ENCODE data around the gene EHD4.
A peak's percentile ranks its signal among the peaks of the same experiment; 100 is the strongest.

The EHD4 gene

DNA sequence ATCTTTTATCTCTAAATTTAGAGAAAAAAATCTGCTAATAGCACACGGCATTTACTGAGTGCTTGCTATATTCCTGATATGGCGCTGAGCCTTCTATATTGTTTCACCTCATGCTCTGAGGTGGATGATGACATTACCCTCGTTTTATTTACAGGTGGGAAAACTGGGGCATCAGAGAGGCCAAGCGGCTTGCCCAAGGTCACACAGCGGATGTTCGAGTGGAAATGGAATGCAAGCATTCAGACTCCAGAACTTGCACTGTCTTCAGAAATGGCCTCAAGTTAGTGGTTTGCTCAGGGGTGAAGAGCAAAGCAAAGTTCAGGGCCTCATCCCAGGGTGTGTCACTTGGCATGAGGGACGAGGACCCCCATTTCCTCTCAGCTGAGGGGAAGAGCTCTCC lies 17.3 kb downstream of the EHD4 start:
- no peak overlapping the region for H2BK5ac ChIP-seq (ENCODE audit: low read length)
- no peak overlapping the region for H4K5ac ChIP-seq (ENCODE audit: low read length)
- no peak overlapping the region for H3K9ac ChIP-seq (ENCODE audit: low read length)
- no peak overlapping the region for H3K4ac ChIP-seq (ENCODE audit: low read depth, low read length)
- H2AK5ac ChIP-seq (ENCODE audit: low read length) = no peak overlapping the region
- no peak overlapping the region for H3K56ac ChIP-seq (ENCODE audit: low read length)
- H3K4me2 ChIP-seq (ENCODE audit: low read length) = no peak overlapping the region
- H4K8ac ChIP-seq (ENCODE audit: low read depth, low read length) = no peak overlapping the region
- H3K27me3 ChIP-seq (ENCODE audit: insufficient read depth, low read length, poor library complexity) = no peaks in the 10 kb centered on the region
- H3K27ac ChIP-seq (ENCODE audit: low read depth, low read length) = no peak overlapping the region
- H3K18ac ChIP-seq (ENCODE audit: low read length) = no peak overlapping the region
- peaks cover 13% of the 10 kb centered on the region for H3K79me2 ChIP-seq (ENCODE audit: control insufficient read depth, insufficient read depth, low read length)
- H3K36me3 ChIP-seq (ENCODE audit: control insufficient read depth, insufficient read depth, low read length) = peaks cover 7% of the 10 kb centered on the region
- H3K4me3 ChIP-seq (ENCODE audit: low read length) = no peak overlapping the region
- H3K23ac ChIP-seq (ENCODE audit: low read length) = no peak overlapping the region
- H2BK120ac ChIP-seq (ENCODE audit: low read depth, low read length) = no peak overlapping the region
- H2BK15ac ChIP-seq (replicated peaks; ENCODE audit: low read depth) = no peak overlapping the region
- peaks cover 17% of the 10 kb centered on the region for H3K79me1 ChIP-seq (ENCODE audit: low read length)
- no peak for DNase-seq
- H3K4me1 ChIP-seq (ENCODE audit: control insufficient read depth, low read depth, low read length) = peaks cover 3% of the 10 kb centered on the region
- WGBS (ENCODE audit: extremely low coverage, insufficient coverage, low lambda C conversion rate) = no CpG with 5 or more reads among the region's 7 CpGs

DNA sequence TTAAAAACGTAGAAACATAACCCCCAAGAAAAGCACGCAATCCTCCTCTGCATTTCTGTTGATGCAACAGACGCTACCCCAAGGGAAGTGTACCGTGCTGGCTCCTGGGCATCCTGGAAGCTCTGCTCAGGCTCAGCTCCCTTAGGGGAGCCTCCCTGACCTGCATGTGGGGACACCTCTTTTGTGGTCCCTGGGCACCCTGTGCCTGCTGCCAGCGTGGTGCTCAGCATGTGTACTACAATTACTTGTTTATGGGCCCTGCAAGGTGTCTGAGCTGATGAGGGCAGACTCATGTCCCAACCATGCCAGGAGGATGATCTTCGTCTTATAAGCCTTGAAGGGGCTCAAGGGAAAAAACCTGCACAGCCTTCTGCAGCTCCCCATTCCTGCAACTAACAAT lies 18.3 kb downstream of the EHD4 start:
- Histone ChIP-seq H3K79me1 (ENCODE audit: low read length) (peaks cover 17% of the 10 kb centered on the region), H3K4me1 (ENCODE audit: control insufficient read depth, low read depth, low read length) (peaks cover 4% of the 10 kb centered on the region), H3K27me3 (ENCODE audit: insufficient read depth, low read length, poor library complexity) (no peaks in the 10 kb centered on the region), H3K23ac (ENCODE audit: low read length) (no peak overlapping the region), H3K9ac (ENCODE audit: low read length) (no peak overlapping the region), H3K4me3 (ENCODE audit: low read length) (no peak overlapping the region), H3K4ac (ENCODE audit: low read depth, low read length) (no peak overlapping the region), H2BK120ac (ENCODE audit: low read depth, low read length) (no peak overlapping the region), H2AK5ac (ENCODE audit: low read length) (no peak overlapping the region), H3K56ac (ENCODE audit: low read length) (no peak overlapping the region), H2BK15ac (replicated peaks; ENCODE audit: low read depth) (no peak overlapping the region), H2BK5ac (ENCODE audit: low read length) (no peak overlapping the region), H3K79me2 (ENCODE audit: control insufficient read depth, insufficient read depth, low read length) (peaks cover 13% of the 10 kb centered on the region), H4K5ac (ENCODE audit: low read length) (no peak overlapping the region), H3K18ac (ENCODE audit: low read length) (no peak overlapping the region), H3K4me2 (ENCODE audit: low read length) (no peak overlapping the region), H3K36me3 (ENCODE audit: control insufficient read depth, insufficient read depth, low read length) (peaks cover 7% of the 10 kb centered on the region), H3K27ac (ENCODE audit: low read depth, low read length) (no peak overlapping the region), H4K8ac (ENCODE audit: low read depth, low read length) (no peak overlapping the region)
- DNase-seq = no peak
- no CpG with 5 or more reads among the region's 6 CpGs for WGBS (ENCODE audit: extremely low coverage, insufficient coverage, low lambda C conversion rate)

DNA sequence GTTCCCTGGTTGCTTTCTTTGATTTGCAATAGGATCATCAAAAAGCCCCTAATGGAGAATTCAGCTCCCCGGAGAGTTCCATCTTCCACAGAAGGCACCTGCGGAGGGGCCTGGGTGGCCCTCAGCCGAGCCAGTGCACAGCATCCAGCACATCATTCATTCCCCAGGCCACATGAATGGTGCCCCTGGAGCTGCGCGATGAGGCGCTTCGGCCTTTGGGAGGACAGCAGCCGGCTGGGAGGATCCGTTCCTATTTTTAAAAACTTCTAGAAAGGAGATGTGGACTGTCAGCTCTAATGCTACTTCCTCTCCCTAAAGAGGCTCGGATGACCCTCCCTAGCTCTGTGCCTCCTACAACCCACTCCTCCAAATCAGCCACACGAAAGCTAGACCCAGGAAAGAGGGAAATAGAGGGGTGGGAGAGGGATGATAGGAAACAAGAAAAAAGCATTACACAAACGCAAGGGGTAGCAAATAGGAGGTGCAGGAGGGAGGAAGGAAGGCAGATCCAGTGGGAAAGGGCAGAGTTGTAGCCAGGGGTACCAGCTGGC lies 20.3 kb downstream of the EHD4 start:
- peaks cover 11% of the 10 kb centered on the region for H3K79me1 ChIP-seq (ENCODE audit: low read length)
- no peak overlapping the region for H3K4me2 ChIP-seq (ENCODE audit: low read length)
- no peak overlapping the region for H3K4ac ChIP-seq (ENCODE audit: low read depth, low read length)
- H3K4me3 ChIP-seq (ENCODE audit: low read length) = no peak overlapping the region
- no CpG with 5 or more reads among the region's 12 CpGs for WGBS (ENCODE audit: extremely low coverage, insufficient coverage, low lambda C conversion rate)
- H3K56ac ChIP-seq (ENCODE audit: low read length) = no peak overlapping the region
- H3K18ac ChIP-seq (ENCODE audit: low read length) = no peak overlapping the region
- no peak overlapping the region for H2BK5ac ChIP-seq (ENCODE audit: low read length)
- no peak for DNase-seq
- H3K27ac ChIP-seq (ENCODE audit: low read depth, low read length) = no peak overlapping the region
- no peaks in the 10 kb centered on the region for H3K27me3 ChIP-seq (ENCODE audit: insufficient read depth, low read length, poor library complexity)
- H3K79me2 ChIP-seq (ENCODE audit: control insufficient read depth, insufficient read depth, low read length) = peaks cover 6% of the 10 kb centered on the region
- H3K36me3 ChIP-seq (ENCODE audit: control insufficient read depth, insufficient read depth, low read length) = peaks cover 7% of the 10 kb centered on the region
- no peak overlapping the region for H2BK15ac ChIP-seq (replicated peaks; ENCODE audit: low read depth)
- H4K8ac ChIP-seq (ENCODE audit: low read depth, low read length) = no peak overlapping the region
- peaks cover 2% of the 10 kb centered on the region for H3K4me1 ChIP-seq (ENCODE audit: control insufficient read depth, low read depth, low read length)
- no peak overlapping the region for H3K23ac ChIP-seq (ENCODE audit: low read length)
- no peak overlapping the region for H2AK5ac ChIP-seq (ENCODE audit: low read length)
- no peak overlapping the region for H3K9ac ChIP-seq (ENCODE audit: low read length)
- H4K5ac ChIP-seq (ENCODE audit: low read length) = no peak overlapping the region
- no peak overlapping the region for H2BK120ac ChIP-seq (ENCODE audit: low read depth, low read length)

DNA sequence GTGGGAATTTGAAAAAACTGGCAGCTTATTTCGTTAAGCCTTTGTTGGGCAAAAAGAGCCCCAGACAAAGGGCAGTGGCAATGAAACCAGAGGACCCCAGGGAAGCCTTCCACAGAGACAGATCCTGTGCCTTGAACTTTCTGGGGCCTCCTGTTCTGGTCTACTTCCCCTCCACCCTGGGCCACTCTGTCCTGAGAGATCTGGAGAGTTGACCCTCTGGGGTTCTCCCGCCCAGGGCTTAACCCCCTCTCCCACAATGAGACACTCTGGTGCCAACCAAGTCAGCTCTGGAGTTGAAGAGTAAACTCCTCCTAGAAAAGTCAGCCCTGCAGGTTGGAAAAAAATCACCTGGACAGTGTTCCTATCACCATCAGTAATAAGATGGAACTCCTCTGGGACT lies 20.8 kb downstream of the EHD4 start:
- no peak overlapping the region for H2BK120ac ChIP-seq (ENCODE audit: low read depth, low read length)
- peaks cover 13% of the 10 kb centered on the region for H3K79me1 ChIP-seq (ENCODE audit: low read length)
- H3K4me2 ChIP-seq (ENCODE audit: low read length) = no peak overlapping the region

DNA sequence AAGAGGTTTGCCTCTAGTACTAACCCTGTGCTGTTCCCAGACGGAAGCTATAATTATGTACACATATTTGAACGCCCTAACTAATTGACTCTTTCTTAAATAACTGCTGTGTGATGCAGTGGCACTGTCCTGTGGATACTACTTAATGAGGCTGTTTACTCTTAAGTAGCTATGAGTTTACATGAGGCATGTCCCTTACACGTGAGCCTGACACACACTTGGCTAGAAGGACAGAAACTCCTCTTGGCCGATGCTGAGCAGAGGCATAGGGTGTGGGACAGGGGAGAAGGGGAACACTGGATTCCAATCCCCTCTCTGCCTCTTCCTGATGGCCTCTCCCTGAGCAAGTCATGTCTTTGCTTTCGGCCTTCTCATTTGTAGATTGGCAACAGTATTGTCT lies 21.9 kb downstream of the EHD4 start:
- H3K79me2 ChIP-seq (ENCODE audit: control insufficient read depth, insufficient read depth, low read length) = peaks cover 5% of the 10 kb centered on the region
- no peak overlapping the region for H2BK15ac ChIP-seq (replicated peaks; ENCODE audit: low read depth)
- peaks cover 7% of the 10 kb centered on the region for H3K36me3 ChIP-seq (ENCODE audit: control insufficient read depth, insufficient read depth, low read length)
- H2AK5ac ChIP-seq (ENCODE audit: low read length) = no peak overlapping the region
- no peak overlapping the region for H3K23ac ChIP-seq (ENCODE audit: low read length)
- H3K56ac ChIP-seq (ENCODE audit: low read length) = no peak overlapping the region
- H3K18ac ChIP-seq (ENCODE audit: low read length) = no peak overlapping the region
- no peak overlapping the region for H3K27ac ChIP-seq (ENCODE audit: low read depth, low read length)
- no peak overlapping the region for H2BK120ac ChIP-seq (ENCODE audit: low read depth, low read length)
- no peaks in the 10 kb centered on the region for H3K27me3 ChIP-seq (ENCODE audit: insufficient read depth, low read length, poor library complexity)
- no peak overlapping the region for H3K9ac ChIP-seq (ENCODE audit: low read length)
- DNase-seq = no peak
- peaks cover 2% of the 10 kb centered on the region for H3K4me1 ChIP-seq (ENCODE audit: control insufficient read depth, low read depth, low read length)
- no peak overlapping the region for H3K4me3 ChIP-seq (ENCODE audit: low read length)
- H3K4me2 ChIP-seq (ENCODE audit: low read length) = no peak overlapping the region
- WGBS (ENCODE audit: extremely low coverage, insufficient coverage, low lambda C conversion rate) = no CpG with 5 or more reads among the region's 5 CpGs
- H2BK5ac ChIP-seq (ENCODE audit: low read length) = no peak overlapping the region
- no peak overlapping the region for H4K5ac ChIP-seq (ENCODE audit: low read length)
- H4K8ac ChIP-seq (ENCODE audit: low read depth, low read length) = no peak overlapping the region
- no peak overlapping the region for H3K4ac ChIP-seq (ENCODE audit: low read depth, low read length)
- H3K79me1 ChIP-seq (ENCODE audit: low read length) = peaks cover 13% of the 10 kb centered on the region

More for the DNA sequence above, 20.8 kb downstream of the EHD4 start:
- Histone ChIP-seq H3K36me3 (ENCODE audit: control insufficient read depth, insufficient read depth, low read length) (peaks cover 7% of the 10 kb centered on the region), H3K23ac (ENCODE audit: low read length) (no peak overlapping the region), H3K4me3 (ENCODE audit: low read length) (no peak overlapping the region), H2AK5ac (ENCODE audit: low read length) (no peak overlapping the region), H4K5ac (ENCODE audit: low read length) (no peak overlapping the region), H4K8ac (ENCODE audit: low read depth, low read length) (no peak overlapping the region), H3K27ac (ENCODE audit: low read depth, low read length) (no peak overlapping the region), H3K56ac (ENCODE audit: low read length) (no peak overlapping the region), H3K4ac (ENCODE audit: low read depth, low read length) (no peak overlapping the region), H3K9ac (ENCODE audit: low read length) (no peak overlapping the region), H3K27me3 (ENCODE audit: insufficient read depth, low read length, poor library complexity) (no peaks in the 10 kb centered on the region), H2BK5ac (ENCODE audit: low read length) (no peak overlapping the region), H3K18ac (ENCODE audit: low read length) (no peak overlapping the region), H3K4me1 (ENCODE audit: control insufficient read depth, low read depth, low read length) (peaks cover 2% of the 10 kb centered on the region), H2BK15ac (replicated peaks; ENCODE audit: low read depth) (no peak overlapping the region), H3K79me2 (ENCODE audit: control insufficient read depth, insufficient read depth, low read length) (peaks cover 7% of the 10 kb centered on the region)
- no peak for DNase-seq
- WGBS (ENCODE audit: extremely low coverage, insufficient coverage, low lambda C conversion rate) = no CpG with 5 or more reads among the region's 2 CpGs

DNA sequence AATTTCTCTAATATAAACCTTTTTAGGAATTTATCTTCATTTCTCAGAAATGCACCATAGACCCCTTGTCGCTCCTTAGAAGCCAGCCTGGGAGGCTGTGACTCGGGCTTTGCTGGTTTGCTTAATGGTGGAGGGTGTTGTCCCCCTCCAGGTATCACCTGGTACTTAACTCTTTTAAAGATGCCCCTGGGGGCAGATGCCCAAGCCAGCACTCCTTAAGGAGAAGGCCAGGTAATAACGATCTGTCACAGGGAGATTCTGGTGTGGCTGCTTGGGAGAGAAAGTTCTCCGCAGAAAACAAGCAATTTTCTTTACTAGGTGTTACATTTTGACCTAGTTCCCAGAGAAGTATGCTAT lies 22.3 kb downstream of the EHD4 start:
- no peak overlapping the region for H3K56ac ChIP-seq (ENCODE audit: low read length)
- peaks cover 2% of the 10 kb centered on the region for H3K79me2 ChIP-seq (ENCODE audit: control insufficient read depth, insufficient read depth, low read length)
- no peak overlapping the region for H3K4ac ChIP-seq (ENCODE audit: low read depth, low read length)
- no peak overlapping the region for H3K4me3 ChIP-seq (ENCODE audit: low read length)
- peaks cover 7% of the 10 kb centered on the region for H3K36me3 ChIP-seq (ENCODE audit: control insufficient read depth, insufficient read depth, low read length)
- no peak overlapping the region for H2BK120ac ChIP-seq (ENCODE audit: low read depth, low read length)
- H3K27me3 ChIP-seq (ENCODE audit: insufficient read depth, low read length, poor library complexity) = no peaks in the 10 kb centered on the region
- H2AK5ac ChIP-seq (ENCODE audit: low read length) = no peak overlapping the region
- no peak overlapping the region for H3K23ac ChIP-seq (ENCODE audit: low read length)
- no peak overlapping the region for H3K4me2 ChIP-seq (ENCODE audit: low read length)
- H2BK15ac ChIP-seq (replicated peaks; ENCODE audit: low read depth) = no peak overlapping the region
- peak; percentile 72 for DNase-seq
- no CpG with 5 or more reads among the region's 4 CpGs for WGBS (ENCODE audit: extremely low coverage, insufficient coverage, low lambda C conversion rate)
- peaks cover 2% of the 10 kb centered on the region for H3K4me1 ChIP-seq (ENCODE audit: control insufficient read depth, low read depth, low read length)
- H3K9ac ChIP-seq (ENCODE audit: low read length) = no peak overlapping the region
- H4K8ac ChIP-seq (ENCODE audit: low read depth, low read length) = no peak overlapping the region
- no peak overlapping the region for H3K18ac ChIP-seq (ENCODE audit: low read length)
- H2BK5ac ChIP-seq (ENCODE audit: low read length) = no peak overlapping the region
- no peak overlapping the region for H3K27ac ChIP-seq (ENCODE audit: low read depth, low read length)
- H4K5ac ChIP-seq (ENCODE audit: low read length) = no peak overlapping the region
- H3K79me1 ChIP-seq (ENCODE audit: low read length) = peaks cover 10% of the 10 kb centered on the region

All from mesendoderm (in vitro differentiated cells).